Activated CD8-positive, alpha-beta memory T cell treated with anti-CD3 and anti-CD28 coated beads, Interleukin-2, amount 50 U/mL, for 1 hour (primary cell): ENCODE measurements around the gene NKAIN1.

Experiments
- DNase-seq: peaks from one replicate; pipeline ENCODE4 v3.0.0-alpha.2; 2020; ENCODE audit errors: extremely low read depth

The NKAIN1 gene

DNA sequence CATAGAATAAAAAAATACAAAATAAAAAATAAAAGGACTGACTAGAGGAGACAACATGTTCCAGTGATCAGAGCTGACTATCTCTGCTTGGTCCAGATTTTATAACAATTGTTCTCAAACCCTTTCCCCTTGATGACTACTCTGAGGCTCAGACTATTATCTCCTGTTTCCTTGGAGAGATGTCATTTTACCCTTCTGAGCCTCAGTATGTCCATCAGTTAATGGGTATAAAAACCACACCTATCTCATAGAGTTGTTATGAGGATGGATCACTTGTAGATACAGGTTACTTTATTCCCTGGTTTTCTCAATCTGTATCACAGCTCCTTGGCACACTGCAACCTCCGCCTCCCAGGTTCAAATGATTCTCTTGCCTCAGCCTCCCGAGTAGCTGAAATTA is 7.0 kb downstream of the NKAIN1 start:
- DNase-seq, result no peak

DNA sequence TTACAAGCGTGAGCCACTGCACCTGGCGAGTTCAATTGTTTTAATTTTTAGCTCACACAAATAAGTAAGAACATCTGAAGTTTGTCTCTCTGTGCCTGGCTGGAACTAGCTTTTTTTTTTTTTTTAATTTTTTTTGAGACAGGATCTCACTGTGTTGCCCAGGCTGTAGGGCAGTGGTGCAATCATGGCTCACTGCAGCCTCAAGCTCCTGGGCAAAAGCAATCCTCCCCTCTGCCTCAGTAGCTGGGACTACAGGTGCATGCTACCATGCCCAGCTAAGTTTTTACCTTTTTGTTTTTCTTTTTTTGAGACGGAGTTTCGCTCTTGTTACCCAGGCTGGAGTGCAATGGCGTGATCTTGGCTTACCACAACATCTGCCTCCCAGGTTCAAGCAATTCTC is 7.9 kb downstream of the NKAIN1 start:
- DNase-seq, result no peak

DNA sequence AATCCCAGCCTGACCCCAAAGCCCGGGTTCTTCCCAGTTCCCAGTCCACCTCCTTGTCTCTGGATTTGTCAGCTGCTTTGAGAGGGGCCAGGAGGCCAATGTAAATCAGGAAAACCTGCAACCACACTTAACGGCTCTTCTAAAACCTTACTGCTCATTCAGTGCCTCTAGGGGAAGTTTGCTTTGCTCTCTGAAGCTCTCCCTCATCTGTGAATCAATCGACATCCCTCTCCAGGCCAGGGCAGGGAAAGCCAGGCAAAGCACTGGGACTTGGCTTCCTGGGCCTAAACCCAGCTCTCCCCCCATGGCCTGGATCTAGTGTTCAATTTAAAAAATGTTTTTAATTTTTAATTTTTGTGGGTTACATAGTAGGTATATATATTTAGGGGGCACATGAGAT is 9.3 kb downstream of the NKAIN1 start:
- no peak for DNase-seq

DNA sequence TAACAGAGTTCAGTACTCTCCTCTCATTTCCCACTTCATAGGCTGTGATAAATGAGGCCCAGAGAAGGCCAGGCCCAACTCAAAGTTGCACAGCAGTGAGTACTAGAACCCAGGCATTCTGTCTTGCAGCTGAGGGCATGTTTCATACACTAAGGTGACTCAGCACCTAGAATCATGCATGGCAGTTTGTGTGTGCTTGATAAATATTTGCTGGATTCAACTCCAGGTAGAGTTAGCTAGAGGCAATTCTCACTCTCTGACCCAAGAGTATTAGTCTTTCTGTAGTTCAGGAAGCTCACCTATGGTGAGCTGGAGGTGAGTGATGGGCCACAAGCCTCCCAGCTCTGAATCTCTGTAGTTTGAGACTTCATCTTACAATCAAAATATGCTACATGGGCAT is 10.7 kb downstream of the NKAIN1 start:
- no peak for DNase-seq

DNA sequence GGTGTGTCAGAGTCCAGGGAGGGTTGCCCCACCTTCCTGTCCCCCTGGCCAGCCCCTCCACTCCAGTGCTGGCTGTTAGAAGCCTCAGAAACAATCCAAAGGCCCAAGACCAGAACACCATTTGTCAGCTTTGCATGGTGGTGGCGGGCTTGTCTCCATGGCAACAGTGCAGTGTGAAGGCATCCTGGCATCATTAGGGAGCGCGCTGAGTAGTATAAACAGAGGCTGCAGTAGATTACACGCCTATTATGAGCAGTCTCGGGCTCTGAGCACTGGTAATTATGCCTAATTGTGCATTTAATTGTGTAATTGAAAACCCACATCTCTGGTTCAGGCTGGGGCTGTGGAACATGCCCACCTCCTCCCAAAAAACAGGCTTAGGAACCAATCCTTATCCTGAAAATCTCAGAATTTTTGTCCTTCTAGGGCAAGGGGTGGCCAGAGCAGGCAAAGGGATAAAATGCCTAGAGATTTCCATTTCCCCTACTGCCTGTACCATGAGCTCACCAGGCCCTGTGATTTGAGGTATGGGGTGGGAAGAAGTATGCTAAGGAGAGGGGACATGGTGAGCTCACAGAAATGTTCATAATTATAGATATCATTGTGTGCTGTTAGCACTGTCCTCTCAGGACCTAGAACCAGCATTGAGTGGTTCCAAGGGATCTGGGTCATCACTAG is 11.7 kb downstream of the NKAIN1 start:
- no peak for DNase-seq

DNA sequence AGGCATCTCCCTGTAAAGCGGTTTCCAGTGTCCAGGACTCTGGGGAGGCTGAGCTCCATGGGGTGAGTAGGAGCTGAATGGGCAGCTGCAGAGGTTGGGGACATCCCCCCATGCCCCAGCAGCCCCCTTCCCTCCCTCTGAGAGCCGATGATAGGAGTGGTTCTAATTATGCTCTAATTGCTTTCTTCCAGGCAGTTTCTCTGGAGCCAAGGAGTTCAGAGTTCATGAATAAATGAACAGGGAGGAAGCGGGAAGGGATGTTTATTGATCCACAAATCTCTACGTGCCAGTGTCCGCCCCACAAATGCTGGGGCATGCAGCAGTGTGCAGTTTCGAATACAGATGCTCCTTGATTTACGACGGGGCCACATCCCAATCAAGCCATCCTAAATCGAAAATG is 15.6 kb downstream of the NKAIN1 start:
- DNase-seq, result no peak

DNA sequence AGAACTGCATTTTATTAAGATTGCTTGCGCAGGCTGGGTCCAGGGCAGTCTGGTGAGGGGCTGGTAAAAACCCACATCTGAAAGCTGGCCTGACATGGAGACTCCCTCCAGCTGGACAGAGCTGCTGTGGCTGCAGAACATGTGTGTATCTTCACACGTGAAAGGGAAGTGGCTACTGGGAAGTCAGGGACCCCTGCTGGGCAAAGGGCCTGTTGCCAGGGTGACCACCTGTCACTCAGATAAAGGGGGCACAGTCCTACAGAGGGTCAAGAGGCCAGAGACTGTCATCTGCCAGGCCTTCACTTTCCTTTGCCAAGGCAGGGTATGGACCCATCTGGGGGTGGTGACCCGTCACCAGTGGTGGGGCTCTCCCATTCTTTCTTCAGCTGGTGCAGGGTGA is 17.5 kb downstream of the NKAIN1 start:
- no peak for DNase-seq

DNA sequence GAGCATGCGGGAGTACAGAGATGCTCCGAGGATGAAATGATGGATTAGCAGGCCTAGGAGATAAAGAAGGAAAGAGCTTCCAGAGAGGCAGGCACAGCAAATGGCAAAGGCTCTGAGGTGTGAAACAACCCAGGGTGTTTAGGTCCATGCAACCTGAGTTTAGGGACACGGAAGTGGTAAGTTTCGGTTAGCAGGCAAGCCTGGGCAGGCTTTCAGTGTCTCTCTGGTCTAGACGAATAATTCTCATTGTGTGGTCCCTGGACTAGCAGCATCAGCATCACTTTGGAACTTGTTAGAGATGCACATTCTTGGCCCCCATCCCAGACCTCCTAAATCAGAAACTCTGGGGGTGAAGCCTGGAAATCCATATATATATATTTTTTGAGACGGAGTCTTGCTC is 18.6 kb downstream of the NKAIN1 start:
- DNase-seq, result no peak

DNA sequence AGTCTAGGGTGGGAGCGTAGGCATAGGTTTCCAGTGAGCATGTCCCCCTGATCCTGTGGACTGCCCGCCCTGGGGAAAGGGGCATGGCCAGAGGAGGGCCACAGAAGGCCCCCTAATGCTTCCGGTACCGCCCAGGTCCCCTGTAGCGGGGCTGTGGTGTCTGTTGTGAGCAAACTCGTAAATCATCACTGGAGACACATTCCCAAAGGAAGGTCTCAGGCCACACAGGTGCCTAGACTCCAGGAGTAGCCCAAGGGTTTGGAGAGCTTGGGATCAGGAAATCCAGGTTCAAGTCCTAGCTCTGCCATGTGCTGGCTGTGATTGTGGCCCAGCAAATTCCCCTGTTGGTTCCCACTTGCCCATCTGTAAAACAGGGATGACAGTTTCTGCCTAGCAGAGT is 20.2 kb downstream of the NKAIN1 start:
- DNase-seq, result no peak

DNA sequence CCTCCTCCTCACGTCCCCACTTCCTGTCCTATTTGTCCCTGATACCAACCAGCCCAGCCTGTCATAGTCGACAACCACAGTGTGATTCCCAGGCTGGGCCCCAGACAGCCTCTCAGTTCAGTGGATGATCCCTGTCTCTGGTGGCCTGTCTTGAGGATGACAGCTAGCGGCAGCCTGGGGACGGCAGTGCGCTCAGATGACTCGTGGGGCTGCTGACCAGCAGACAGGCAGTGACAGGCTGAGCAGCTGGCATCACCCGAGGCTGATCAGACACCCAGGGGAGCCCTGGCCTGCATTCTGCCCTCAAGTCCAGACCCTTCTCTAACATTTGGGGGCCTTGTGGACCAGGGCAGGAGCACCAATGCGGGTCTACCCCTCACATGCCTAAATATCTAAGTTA is 21.0 kb downstream of the NKAIN1 start:
- DNase-seq, result no peak

DNA sequence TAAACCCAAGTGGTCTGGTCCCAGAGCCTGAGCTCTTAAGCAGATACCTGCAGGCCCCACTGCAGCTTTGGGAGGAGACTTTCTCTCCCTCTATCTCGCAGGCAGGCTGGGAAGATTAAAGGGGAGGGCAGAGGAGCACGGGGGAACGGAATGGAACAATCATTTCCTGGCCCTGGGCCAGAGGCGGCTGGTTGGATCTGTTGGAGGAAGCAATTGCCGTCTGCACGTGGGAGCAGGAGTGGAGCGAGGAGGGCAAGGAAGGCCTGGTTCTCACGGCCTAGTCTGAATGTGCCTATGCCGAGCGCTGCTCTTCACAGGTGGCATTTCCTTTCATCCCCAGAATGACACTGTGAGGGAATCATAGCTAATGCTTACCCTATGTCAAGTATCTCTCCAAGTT is 23.7 kb downstream of the NKAIN1 start:
- no peak for DNase-seq

DNA sequence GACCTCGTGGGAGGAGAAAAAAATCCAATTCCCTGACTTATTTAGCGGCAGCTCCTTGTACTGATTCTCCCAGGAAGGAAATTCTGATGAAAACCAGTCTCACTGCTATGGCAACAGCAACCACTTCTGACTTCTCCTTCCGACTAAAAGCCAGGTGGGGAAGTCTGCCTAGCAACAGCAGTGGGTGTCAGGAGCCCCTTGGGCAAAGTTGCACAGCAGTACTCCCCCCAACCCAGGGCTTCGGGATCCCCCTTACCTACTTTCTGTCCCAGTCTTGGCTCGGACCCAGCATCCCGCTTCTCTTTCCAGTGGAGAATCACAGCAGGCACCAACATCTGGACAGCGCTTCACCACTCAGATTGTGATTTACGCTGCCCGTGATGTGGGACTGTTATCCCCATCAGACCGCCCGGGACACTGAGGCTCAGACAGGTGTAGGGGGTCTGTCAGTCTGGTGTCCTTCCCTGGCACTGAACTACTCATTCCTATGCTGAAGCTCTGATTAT is 24.6 kb downstream of the NKAIN1 start:
- DNase-seq, result no peak

DNA sequence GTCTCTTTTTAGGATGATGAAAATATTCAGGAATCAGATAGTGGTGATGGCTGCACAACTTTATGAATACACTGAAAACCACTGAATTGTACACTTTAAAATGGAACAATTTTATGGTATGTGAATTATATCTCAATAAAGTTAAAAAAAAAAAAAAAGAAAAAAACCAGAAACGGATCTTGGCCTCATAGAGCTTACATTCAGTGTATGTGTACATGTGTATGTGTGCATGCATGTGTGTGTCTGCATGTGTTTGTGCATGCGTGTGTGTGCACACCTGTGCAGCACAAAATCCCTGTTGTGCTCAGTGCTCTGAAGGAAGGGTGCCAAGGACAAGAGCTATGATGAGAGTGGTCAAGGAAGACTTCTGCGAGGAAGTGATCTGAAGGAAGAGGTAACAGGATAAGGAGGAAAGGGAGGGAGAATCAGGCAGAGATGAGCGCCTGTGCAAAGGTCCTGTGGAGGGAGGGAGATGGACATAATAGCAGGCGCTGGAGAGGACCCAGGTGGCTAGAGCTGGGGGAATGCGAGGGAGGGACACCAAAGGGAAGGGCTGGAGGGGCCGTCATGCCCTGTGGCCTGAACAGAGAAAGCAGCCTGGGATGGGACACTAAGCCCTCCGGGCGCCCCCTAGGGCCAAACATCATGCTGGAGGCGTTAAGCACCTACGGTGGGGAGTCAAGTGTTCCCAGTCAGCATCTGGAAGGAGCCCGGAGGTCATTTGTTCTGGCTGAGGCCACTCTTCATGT is 25.2 kb downstream of the NKAIN1 start:
- DNase-seq, result no peak

DNA sequence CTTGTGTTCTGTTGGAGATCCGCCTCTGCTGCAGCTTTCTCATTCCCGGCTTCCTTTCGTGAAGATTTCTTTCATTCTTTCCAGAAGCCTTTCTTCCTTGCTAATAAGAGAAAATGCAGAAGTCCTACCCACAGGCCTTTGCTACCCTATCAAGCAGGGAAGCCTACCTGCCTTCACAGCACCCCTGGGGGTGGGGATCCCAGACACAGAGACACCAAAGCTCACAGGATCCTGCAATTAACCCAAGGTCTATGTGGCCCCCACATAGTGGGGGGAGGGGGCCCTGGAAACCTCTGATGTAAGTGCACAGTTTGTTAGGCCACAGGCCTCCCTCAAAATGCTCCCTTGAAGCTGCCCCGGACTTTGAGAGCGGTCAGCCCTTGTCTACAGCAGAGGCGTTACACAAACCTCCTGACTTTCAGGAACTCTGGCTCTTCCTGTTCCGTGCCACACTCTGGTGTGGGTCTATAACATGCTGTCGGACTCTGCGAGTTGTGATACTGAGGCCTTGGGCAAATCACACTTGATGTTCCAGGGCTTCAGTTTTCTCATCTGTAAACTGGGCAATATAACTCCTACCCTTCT is 31.2 kb downstream of the NKAIN1 start:
- DNase-seq, result no peak

DNA sequence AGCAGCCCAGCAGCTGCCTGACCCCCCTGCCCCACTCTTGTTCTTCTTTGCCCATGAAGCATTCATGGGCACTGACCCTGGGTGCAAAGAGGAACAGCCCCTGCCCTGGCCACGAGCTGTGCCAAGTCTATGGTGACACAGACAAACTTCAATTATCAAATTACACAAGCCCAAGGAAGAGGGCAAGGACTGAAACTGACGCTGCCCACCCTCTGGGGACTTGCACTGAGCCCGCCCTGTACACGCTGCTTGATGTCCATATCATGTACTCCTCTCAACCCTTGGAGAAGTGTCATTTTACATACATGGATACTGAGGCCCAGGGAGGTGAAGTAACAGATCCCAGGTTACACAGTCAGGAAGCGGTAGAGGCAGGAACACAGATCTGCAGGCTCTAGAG is 32.1 kb downstream of the NKAIN1 start:
- no peak for DNase-seq

DNA sequence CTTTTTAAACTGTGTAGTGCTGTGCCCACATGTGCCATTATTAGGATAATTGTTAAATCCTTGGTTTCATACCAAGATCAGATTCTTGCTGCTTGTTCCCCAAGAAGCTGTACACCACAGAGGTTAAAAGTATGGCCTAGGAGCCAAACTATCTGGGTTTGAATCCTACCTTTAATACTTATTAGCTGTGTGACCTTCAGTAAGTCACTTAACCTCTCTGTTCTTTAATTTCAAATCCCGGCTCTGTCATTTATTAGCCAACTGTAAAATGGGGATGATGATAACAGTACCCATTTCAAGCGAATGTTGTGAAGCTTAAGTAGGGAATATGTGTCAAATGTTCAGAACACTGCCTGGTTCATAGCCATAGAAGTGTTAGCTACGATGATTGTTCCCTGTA is 32.6 kb downstream of the NKAIN1 start:
- no peak for DNase-seq

DNA sequence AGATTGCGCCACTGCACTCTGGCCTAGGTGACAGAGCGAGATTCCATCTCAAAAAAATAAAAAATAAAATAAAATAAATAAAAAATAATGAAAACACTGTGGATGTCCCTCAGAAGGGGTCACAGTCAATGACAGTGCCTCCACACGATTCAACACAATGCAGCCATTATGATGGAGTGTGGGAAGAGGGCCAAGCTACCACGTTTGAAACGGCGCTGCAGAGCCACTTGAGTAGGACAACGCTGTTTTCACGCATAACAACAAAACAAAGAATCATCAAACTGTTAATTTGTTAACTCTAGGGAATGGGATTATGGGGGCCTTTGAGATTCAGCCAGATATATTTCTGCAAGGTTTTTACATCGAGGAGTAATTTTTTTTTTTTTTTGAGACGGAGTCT is 36.5 kb downstream of the NKAIN1 start:
- DNase-seq, result no peak

DNA sequence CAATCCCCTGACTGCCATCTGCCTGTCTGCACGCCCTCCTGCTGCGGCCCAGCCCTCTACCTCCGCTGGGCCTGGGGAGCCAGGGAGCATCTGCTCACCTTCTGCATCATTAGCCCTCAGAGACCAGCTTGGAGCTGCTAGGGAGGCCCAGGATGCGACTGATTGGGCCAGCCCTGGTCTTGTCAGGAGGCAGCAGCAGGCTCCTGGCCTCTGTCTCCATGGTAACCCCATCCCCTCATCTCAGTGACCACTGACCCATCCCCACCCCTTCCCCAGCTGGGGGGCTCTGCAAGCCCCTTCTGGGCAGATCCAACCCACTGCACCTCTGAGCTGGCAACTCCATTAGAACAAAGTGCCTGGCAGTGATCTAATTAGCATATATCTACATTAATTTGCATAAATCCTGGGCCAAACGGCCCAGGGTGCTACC is 37.7 kb downstream of the NKAIN1 start:
- DNase-seq, result no peak

DNA sequence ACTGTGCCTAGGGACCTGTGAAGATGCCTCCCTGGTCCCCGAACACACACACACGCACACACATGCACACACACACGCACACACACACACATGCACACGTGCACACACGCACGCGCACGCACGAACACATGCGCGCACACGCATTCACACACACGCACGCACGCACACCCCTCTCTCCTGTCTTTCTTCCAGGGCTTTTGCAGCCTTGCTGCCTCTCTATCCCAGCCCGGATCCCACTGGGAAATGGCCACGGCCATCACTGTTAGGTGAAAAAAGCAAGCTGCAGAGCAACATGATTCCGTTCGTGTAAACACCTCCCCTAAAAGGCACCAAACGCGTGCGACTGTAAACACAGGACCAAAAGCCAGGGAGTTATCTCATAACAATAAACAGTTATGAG is 39.7 kb downstream of the NKAIN1 start:
- no peak for DNase-seq

DNA sequence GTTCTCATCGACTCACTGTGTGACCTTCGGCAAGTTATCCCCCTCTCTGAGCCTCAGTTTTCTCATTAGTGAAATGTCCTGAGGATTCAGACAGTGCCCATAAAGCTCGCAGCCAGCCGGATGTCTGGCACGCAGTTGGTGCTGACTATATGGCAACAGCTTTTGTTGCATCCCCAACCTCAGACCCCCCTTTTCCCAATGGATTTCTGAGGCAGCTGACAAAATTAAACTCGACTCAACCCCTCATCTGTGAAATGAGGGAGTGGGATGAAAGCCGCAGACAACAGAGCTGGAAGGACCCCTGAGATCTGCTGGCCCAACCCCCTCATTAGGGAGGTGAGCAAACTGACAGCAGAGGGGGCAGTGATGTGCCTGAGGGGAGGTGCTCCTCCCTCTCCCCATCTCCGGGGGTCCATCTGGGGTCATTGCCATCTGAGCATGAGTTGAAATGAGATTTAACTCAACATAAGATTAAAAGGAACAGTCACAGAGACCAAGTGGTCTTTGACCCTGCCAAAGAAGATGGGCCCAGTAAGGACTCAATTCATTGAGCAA is 40.4 kb downstream of the NKAIN1 start:
- DNase-seq, result no peak

DNA sequence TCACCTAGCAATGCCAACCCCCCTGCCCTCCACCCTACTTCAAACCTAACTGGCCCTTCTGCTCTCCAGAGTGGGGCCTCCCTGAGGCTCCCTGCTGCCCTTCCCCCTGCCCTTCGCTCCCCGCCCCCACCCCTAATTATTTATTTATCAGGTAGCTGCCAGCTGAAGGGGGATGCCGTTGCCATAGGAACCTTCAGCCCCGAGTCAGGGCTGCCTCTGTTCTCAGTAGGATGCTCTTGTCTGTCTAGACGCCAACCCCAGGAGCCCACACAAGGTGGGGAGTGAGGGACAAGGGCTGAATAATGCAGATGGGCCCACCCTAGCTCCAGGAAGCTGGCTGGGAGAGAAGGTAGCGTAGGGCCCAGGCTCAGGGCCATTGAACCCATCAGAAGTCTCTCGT is 41.1 kb downstream of the NKAIN1 start:
- no peak for DNase-seq

DNA sequence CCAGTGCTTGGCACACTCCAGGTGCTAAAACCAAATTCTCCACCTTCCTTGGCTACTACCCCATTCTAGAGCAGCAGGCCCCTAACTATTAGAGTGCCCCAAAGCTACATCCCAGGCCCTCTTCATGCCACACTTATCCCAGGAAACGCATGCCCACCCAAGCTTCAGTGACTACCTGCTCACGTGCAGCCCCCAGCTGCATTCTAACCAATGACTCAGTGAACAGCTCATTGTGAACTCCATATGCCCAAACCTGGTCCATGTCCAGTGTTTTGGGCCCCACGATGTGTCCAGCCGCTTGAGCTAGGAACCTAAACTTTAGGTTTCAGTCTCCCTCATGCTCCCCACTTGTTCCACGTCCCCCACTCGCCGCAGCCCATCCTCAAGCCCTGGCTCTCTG is 41.5 kb downstream of the NKAIN1 start:
- no peak for DNase-seq

DNA sequence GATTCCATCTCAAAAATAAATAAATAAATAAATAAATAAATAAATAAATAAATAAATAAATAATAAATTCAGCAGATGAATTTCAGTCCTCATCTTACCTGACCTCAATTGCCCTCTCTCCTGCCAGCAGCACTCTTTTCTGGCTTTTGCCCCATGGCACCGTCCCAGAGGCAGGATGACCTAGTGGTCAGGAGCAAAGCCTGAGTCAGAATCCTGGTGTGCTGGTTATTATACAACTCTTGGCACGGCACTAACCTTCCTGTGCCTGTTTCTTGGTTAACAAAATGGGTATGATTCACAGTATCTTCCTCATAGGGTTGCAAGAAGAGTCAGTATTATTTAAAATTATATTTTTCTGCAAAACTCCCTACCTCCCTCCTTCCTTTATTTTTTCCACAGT is 43.0 kb downstream of the NKAIN1 start:
- no peak for DNase-seq
